Calu3 (cell line): ENCODE data around the gene ITPR1. TPM values are rescaled to one million over a fixed set of nuclear protein-coding genes. Genes with fewer than 3 reads are reported as not detected.

ENCODE experiments used
- BruUV-seq: library from RNA; stranded (reverse); fragments of 400-500 nt; replicated peaks from 2 replicates; lab custom pipeline; 2021; lab: Mats Ljungman, UMichigan
- CTCF ChIA-PET: fragments of 300-600 bp; sonication (Branson Sonifier 250); formaldehyde crosslinking; loops from one replicate; lab custom pipeline; 2022; ENCODE audit warnings: antibody characterized with exemption; lab: Charles Lee
- DNase-seq: peaks from one replicate; pipeline ENCODE4 v3.0.0; 2022
- H3K27ac Mint-ChIP-seq: one replicate; pipeline ENCODE4 v1.8.0; 2022; ENCODE audit warnings: mixed read lengths; ENCODE audit not compliant: unreplicated experiment
- H3K27me3 Mint-ChIP-seq: one replicate; pipeline ENCODE4 v1.8.0; 2022; ENCODE audit warnings: mixed read lengths; ENCODE audit not compliant: unreplicated experiment
- H3K36me3 Mint-ChIP-seq: one replicate; pipeline ENCODE4 v1.8.0; 2022; ENCODE audit warnings: mild to moderate bottlenecking, moderate library complexity, mixed read lengths; ENCODE audit not compliant: insufficient read depth, unreplicated experiment
- H3K4me1 Mint-ChIP-seq: one replicate; pipeline ENCODE4 v1.8.0; 2022; ENCODE audit warnings: mild to moderate bottlenecking, low read depth, mixed read lengths; ENCODE audit not compliant: unreplicated experiment
- H3K4me3 Mint-ChIP-seq: one replicate; pipeline ENCODE4 v1.8.0; 2022; ENCODE audit warnings: mild to moderate bottlenecking, low read depth, moderate library complexity, mixed read lengths; ENCODE audit not compliant: unreplicated experiment
- H3K9me3 Mint-ChIP-seq: one replicate; pipeline ENCODE4 v1.8.0; 2022; ENCODE audit warnings: low read depth, mixed read lengths; ENCODE audit not compliant: unreplicated experiment
- CTCF ChIP-seq: fragments of 200-600 bp; IDR thresholded peaks from one replicate; pipeline ENCODE4 v1.8.0; 2022; ENCODE audit warnings: antibody characterized with exemption; ENCODE audit not compliant: unreplicated experiment
- intact Hi-C: fragments of 100-400 bp; cut with micrococcal nuclease; formaldehyde crosslinking; loops from one replicate; pipeline ENCODE4 v1.10.0; 2022; ENCODE audit not compliant: unreplicated experiment
- total RNA-seq: library from RNA; stranded (reverse); gene quantifications from 2 replicates; pipeline ENCODE4 v1.2.3, GENCODE V29; 2022

The ITPR1 gene
- total RNA-seq, 1 experiment from 2014 or later: 4.2 TPM

DNA sequence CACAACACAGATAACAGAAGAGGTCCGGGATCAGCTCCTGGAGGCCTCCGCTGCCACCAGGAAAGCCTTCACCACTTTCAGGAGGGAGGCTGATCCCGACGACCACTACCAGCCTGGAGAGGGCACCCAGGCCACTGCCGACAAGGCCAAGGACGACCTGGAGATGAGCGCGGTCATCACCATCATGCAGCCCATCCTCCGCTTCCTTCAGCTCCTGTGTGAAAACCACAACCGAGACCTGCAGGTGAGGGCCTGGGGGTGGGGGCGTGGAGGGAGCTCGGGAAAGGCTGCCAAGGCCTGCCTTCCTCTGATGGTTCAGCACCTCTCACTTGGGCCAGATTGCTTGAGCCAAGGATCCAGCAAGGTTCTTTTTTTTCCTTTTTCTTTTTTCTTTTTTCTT lies 275.4 kb downstream of the ITPR1 start:
- intact Hi-C loops: no loop called here
- CTCF ChIA-PET: no interaction called here
- no peak overlapping the region for H3K27ac Mint-ChIP-seq

DNA sequence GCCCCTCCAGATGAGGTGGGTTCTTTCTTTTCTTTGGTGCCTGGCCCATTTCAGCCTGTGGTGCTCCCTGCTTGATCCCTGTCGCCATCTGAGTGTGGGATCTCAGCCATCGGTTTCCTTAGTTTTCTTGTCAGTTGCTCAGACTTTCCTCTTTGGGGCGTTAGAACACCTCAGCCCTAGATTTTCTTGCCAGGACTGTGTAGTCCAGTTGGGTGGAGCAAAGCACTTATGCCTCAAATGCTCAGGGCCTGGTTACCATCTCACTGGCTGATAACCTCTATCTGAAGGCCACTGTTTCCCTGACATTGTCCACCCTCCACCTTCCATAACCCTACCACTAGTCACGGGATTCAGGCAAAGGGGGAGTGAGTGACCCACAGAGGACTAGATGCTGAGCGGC lies 277.4 kb downstream of the ITPR1 start:
- BruUV-seq: no TSS peak
- Mint-ChIP-seq H3K27me3 (no peaks in the 10 kb centered on the region), H3K4me1 (no peaks in the 10 kb centered on the region)

More for the DNA sequence above, 275.4 kb downstream of the ITPR1 start:
- no peak for TF ChIP-seq CTCF
- Mint-ChIP-seq H3K9me3 (peaks cover 8% of the 10 kb centered on the region), H3K4me3 (no peak overlapping the region), H3K36me3 (no peaks in the 10 kb centered on the region), H3K27me3 (no peaks in the 10 kb centered on the region), H3K4me1 (no peaks in the 10 kb centered on the region)
- BruUV-seq: no TSS peak
- no peak for DNase-seq

DNA sequence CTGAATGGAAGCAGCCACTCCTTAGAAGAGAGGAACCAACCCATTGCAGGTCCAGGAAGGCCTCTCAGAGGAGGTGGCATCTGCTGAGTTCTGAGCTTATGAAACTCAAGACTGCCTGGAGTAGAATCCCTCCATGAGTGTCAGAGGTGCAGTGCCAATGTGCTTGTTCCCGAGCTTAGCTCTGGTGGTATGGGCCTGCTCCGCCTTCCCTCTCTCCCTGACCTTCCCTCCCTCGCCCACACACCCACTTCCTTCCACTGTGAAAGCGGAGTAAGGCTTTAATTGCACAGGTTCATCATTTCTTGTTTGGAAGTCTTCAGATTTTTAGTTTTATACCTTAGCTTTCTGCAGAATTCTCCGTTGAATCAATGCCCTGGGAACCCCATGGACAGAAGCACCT lies 278.1 kb downstream of the ITPR1 start:
- Mint-ChIP-seq H3K27me3 (no peaks in the 10 kb centered on the region), H3K27ac (no peak overlapping the region), H3K4me3 (no peak overlapping the region), H3K4me1 (no peaks in the 10 kb centered on the region), H3K9me3 (peaks cover 2% of the 10 kb centered on the region), H3K36me3 (no peaks in the 10 kb centered on the region)
- no peak for DNase-seq
- BruUV-seq: no TSS peak
- intact Hi-C loops: no loop called here
- CTCF ChIA-PET: no interaction called here
- no peak for TF ChIP-seq CTCF

More for the DNA sequence above, 277.4 kb downstream of the ITPR1 start:
- intact Hi-C loops: no loop called here
- no peak overlapping the region for H3K27ac Mint-ChIP-seq
- CTCF ChIA-PET: no interaction called here
- H3K4me3 Mint-ChIP-seq: no peak overlapping the region
- no peak for DNase-seq
- H3K36me3 Mint-ChIP-seq: no peaks in the 10 kb centered on the region
- no peak for TF ChIP-seq CTCF
- H3K9me3 Mint-ChIP-seq: peaks cover 2% of the 10 kb centered on the region

DNA sequence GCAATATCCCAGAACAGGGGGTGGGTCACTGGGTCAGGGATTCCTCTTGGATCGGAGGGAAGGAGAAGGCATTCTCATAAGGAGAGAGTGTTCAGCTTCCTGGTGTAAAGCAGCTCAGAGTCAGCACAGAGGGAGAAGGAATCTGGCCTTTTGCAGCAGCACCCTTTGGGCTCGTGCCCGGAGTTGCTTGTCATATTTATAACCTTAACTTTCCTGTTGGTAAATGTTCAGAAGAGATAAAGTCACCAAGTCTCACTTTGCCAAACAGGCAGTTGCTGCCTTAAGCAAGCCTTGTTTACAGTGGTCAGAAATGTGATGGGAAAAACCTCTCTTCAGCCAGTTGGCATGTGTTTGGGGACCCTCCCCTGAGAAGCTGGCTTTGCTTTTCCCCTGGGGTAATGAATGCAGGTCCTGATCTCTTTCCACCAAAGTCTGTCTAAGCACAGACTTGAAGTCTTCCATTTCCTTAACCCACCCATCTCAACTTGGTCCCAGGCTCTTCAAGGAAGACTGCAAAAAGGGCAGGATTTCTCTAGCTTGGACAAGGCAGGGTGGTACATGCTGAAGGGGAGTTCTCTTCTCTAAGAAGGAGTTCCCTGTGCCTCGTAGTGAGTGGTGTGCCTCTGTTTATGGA lies 279.1 kb downstream of the ITPR1 start:
- CTCF ChIA-PET: no interaction called here
- H3K9me3 Mint-ChIP-seq: no peaks in the 10 kb centered on the region
- no peak overlapping the region for H3K27ac Mint-ChIP-seq
- no peaks in the 10 kb centered on the region for H3K36me3 Mint-ChIP-seq
- TF ChIP-seq CTCF: no peak
- no TSS peak for BruUV-seq
- intact Hi-C loops: no loop called here
- H3K4me1 Mint-ChIP-seq: peaks cover 9% of the 10 kb centered on the region
- no peaks in the 10 kb centered on the region for H3K27me3 Mint-ChIP-seq
- no peak for DNase-seq
- no peak overlapping the region for H3K4me3 Mint-ChIP-seq
